ENCODE data around the gene LRRTM4. TPM values are rescaled to one million over a fixed set of nuclear protein-coding genes. Genes with fewer than 3 reads are reported as not detected.

LRRTM4 gene
- total RNA-seq, 1 donor from 2014 or later, result 0.98 TPM

DNA sequence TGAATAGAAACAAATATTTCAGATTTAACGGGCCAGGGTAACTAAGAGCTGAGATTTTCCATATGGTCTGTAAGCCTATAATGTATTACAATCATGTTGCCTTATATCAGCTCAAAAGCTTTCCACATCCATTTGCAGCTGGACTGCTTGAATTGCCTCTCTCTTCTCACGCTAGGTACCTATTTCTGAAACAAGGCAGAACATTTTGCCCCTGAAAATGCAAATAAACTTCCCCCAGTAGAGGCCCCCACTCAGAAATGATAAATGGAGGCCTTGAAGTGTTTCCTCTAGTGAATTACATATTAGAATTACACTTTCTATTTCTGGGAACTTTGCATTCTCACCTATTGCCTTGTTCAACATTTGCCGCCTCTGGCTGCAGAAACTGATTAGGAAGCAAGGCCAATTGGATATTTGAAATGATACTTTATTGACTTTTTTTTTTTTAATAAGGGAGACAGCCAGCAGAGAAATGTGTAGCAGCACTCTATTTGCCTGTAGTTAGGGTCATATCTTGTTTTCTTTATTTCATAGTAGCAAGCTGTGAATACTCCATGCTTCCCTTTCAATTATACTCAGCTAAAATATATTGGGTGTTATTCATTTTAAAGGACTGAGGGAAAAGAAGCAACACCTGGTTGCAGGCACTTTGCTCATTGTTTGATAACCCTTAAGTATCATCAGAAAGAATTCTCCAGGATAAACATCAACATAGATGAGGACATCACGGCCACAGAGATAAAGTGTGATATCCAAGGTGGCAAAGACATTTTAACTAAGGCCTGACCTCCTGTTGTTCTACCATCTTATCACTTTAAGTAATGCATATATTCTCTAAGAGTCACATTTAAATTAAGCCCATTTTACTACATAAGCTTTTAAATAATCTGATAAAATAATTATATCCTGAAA, 505.5 kb downstream of the LRRTM4 start:
- DNase-seq (ENCODE audit: extremely low spot score in 2 of 2), result no peak
- TF ChIP-seq, protein P1, sequence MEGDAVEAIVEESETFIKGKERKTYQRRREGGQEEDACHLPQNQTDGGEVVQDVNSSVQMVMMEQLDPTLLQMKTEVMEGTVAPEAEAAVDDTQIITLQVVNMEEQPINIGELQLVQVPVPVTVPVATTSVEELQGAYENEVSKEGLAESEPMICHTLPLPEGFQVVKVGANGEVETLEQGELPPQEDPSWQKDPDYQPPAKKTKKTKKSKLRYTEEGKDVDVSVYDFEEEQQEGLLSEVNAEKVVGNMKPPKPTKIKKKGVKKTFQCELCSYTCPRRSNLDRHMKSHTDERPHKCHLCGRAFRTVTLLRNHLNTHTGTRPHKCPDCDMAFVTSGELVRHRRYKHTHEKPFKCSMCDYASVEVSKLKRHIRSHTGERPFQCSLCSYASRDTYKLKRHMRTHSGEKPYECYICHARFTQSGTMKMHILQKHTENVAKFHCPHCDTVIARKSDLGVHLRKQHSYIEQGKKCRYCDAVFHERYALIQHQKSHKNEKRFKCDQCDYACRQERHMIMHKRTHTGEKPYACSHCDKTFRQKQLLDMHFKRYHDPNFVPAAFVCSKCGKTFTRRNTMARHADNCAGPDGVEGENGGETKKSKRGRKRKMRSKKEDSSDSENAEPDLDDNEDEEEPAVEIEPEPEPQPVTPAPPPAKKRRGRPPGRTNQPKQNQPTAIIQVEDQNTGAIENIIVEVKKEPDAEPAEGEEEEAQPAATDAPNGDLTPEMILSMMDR (IDR thresholded peaks at IDR 0.05), result no peak
- TF ChIP-seq POLR2A (IDR thresholded peaks at IDR 0.05), result no peak
- TF ChIP-seq POLR2AphosphoS5 (IDR thresholded peaks at IDR 0.05; ENCODE audit: insufficient read depth in 1 of 2, low read depth in 1 of 2), result no peak
- Histone ChIP-seq H3K27me3 (no peaks in the 10 kb centered on the region), H3K27ac (no peak overlapping the region), H3K4me1 (no peaks in the 10 kb centered on the region), H3K36me3 (no peaks in the 10 kb centered on the region), H3K9me3 (no peaks in the 10 kb centered on the region), H3K4me3 (no peak overlapping the region)
- intact Hi-C loops (cut with DNase I), result no loop called here

DNA sequence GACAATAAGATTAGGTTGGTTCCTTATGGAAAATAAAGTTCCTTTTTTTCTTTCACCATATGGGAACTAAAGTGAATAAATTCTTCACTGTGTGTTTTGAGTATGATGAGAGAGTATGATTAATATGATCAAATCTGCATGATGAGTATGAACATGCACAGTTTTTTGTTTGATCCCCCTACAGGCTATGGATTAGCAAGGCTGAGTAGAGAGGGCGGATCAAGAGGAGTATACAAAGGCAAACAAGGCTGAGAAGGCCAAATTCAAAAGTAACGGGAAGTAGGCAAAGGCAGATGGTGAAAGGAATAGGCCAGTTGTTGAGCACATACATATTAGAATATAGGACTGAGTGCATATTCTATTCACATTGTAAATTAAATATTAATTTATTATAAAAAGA, 508.2 kb downstream of the LRRTM4 start:
- Histone ChIP-seq H3K27me3 (no peaks in the 10 kb centered on the region), H3K27ac (no peak overlapping the region), H3K36me3 (no peaks in the 10 kb centered on the region), H3K9me3 (no peaks in the 10 kb centered on the region), H3K4me3 (no peak overlapping the region), H3K4me1 (peaks cover 5% of the 10 kb centered on the region)
- no peak for TF ChIP-seq POLR2A (IDR thresholded peaks at IDR 0.05)
- no peak for TF ChIP-seq POLR2AphosphoS5 (IDR thresholded peaks at IDR 0.05; ENCODE audit: insufficient read depth in 1 of 2, low read depth in 1 of 2)
- TF ChIP-seq, protein P1 (IDR thresholded peaks at IDR 0.05), result no peak
- intact Hi-C loops (cut with DNase I), result no loop called here
- DNase-seq (ENCODE audit: extremely low spot score in 2 of 2), result no peak

DNA sequence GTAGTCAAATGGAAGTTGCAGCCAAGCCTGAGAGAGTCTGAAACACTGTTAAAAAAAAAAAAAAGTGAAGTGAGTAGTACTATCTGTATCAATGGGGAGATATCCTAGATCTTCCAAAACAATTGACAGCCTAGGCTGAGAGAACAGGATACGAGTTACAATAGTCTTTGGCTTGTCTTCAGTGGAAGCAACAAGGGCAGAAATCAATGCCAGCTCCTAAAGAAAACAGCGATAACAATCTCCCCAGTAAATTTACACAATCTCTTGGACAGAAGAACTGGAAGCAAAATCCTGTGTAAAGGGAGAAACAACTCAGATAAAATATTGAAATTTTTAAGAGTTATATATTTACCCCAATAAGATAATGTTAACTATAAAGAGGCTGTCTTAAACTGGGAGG, 508.7 kb downstream of the LRRTM4 start:
- intact Hi-C loops (cut with DNase I), result no loop called here

DNA sequence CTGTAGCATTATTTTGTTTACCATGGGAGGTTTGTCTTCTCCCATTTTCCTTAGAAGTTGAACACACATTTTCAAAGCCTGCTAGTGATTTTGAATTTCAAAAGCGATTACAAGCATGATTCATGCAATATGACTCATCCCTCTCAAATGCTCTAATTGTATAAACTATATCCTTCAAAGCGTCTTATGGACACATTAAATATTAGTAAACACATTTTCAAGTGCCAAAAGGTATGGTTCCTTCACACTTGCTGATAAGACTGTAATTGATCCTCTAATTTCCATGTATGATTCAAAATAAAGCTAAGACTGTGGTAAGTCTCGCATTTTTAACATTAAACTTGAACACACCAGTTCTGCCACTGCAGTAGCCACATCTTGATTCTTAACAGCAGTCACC, 512.9 kb downstream of the LRRTM4 start:
- Histone ChIP-seq H3K4me3 (no peak overlapping the region), H3K27me3 (no peaks in the 10 kb centered on the region), H3K4me1 (peaks cover 9% of the 10 kb centered on the region), H3K9me3 (no peaks in the 10 kb centered on the region), H3K27ac (no peak overlapping the region), H3K36me3 (no peaks in the 10 kb centered on the region)
- intact Hi-C loops (cut with DNase I), result no loop called here
- no peak for DNase-seq (ENCODE audit: extremely low spot score in 2 of 2)
- no peak for TF ChIP-seq POLR2A (IDR thresholded peaks at IDR 0.05)
- TF ChIP-seq POLR2AphosphoS5 (IDR thresholded peaks at IDR 0.05; ENCODE audit: insufficient read depth in 1 of 2, low read depth in 1 of 2), result no peak
- TF ChIP-seq, protein P1 (IDR thresholded peaks at IDR 0.05), result no peak

More for the DNA sequence above, 508.7 kb downstream of the LRRTM4 start:
- DNase-seq (ENCODE audit: extremely low spot score in 2 of 2), result no peak
- peaks cover 9% of the 10 kb centered on the region for H3K4me1 ChIP-seq
- TF ChIP-seq POLR2A (IDR thresholded peaks at IDR 0.05), result no peak
- TF ChIP-seq, protein P1 (IDR thresholded peaks at IDR 0.05), result no peak
- H3K27me3 ChIP-seq, result no peaks in the 10 kb centered on the region
- no peak overlapping the region for H3K27ac ChIP-seq
- H3K4me3 ChIP-seq, result no peak overlapping the region
- H3K9me3 ChIP-seq, result no peaks in the 10 kb centered on the region
- no peaks in the 10 kb centered on the region for H3K36me3 ChIP-seq

DNA sequence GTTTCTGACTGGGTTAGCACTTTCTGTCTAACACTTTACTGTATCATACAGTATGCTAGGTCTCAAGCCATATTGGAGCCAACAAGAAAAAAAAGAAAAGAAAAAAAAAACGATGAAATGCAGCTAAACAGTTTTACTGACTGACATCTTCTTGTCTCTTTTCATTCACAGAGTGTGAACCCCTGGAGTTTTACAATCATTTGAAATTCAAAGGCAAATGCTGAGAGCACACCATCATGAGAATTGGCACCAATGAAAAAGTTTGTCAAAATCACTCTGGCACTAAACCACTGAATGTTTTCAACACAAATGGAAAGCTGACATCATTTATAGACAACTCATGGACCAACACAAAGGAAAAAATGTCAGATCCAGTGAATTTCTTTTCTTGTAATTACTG, 513.3 kb downstream of the LRRTM4 start:
- no peak for DNase-seq (ENCODE audit: extremely low spot score in 2 of 2)
- Histone ChIP-seq H3K9me3 (no peaks in the 10 kb centered on the region), H3K36me3 (no peaks in the 10 kb centered on the region), H3K4me1 (peaks cover 9% of the 10 kb centered on the region), H3K4me3 (no peak overlapping the region), H3K27me3 (no peaks in the 10 kb centered on the region), H3K27ac (no peak overlapping the region)
- intact Hi-C loops (cut with DNase I), result no loop called here
- TF ChIP-seq, protein P1 (IDR thresholded peaks at IDR 0.05), result no peak
- TF ChIP-seq POLR2AphosphoS5 (IDR thresholded peaks at IDR 0.05; ENCODE audit: insufficient read depth in 1 of 2, low read depth in 1 of 2) (no peak), POLR2A (IDR thresholded peaks at IDR 0.05) (no peak)

All from vagina (tissue), 2 donors.